Heart left ventricle (tissue), 13 donors: Measurements from ENCODE around the gene GABRB3.

ENCODE experiments used
- POLR2A ChIP-seq, 2 donors: fragments of 450-650 bp; IDR thresholded peaks; one replicate each; pipeline ENCODE4 v1.6.1; 2017; ENCODE audit warnings: antibody characterized with exemption in 2 of 2, mild to moderate bottlenecking in 2 of 2, moderate library complexity in 2 of 2
- TF ChIP-seq, protein P1 (sequence below), 12 donors: fragments of 200-600 bp; sonication (generic) in 4 of 12; IDR thresholded peaks; one replicate each; pipeline versions ENCODE4 v1.5.0 to v1.8.0; 2018 to 2022; ENCODE audit warnings: antibody characterized with exemption in 12 of 12, mild to moderate bottlenecking in 5 of 12
- donor health status: ischemic (EF 13 %, LVEDD 7.1; RV severe dilation, severe dysfunction).
- donor health status: DM: no; HTN: yes; CAD: no.
- donor health status: DM: no; HTN: no; CAD: no.
- donor health status: ischemic (EF 25% LVEDD 6.9; RV normal size, moderate dysfunction).
- donor health status: ischemic (EF 25% LVEDD 5.7; RV mildly dilated, moderate dysfunction).
- donor health status: ischemic (EF 35%, LVEDD 5.7; RV mildly dilated, moderate dysfunction).
- donor health status: nonischemic (EF 11% LVEDD 7.7; RV severe dilation, severe dysfunction).
- donor health status: DM: yes; HTN: yes; CAD: no.
- donor health status: PGD.
- donor health status: ischemic (EF 29% LVEDD 5.4; RV normal size, mild dysfunction).
- donor health status: nonischemic (EF 23%, LVEDD 6.1; RV moderate dilation, normal function).

GRCh38 chr15:26665957-26666791, 106.7 kb downstream of the GABRB3 start:
- TF ChIP-seq, protein P1, sequence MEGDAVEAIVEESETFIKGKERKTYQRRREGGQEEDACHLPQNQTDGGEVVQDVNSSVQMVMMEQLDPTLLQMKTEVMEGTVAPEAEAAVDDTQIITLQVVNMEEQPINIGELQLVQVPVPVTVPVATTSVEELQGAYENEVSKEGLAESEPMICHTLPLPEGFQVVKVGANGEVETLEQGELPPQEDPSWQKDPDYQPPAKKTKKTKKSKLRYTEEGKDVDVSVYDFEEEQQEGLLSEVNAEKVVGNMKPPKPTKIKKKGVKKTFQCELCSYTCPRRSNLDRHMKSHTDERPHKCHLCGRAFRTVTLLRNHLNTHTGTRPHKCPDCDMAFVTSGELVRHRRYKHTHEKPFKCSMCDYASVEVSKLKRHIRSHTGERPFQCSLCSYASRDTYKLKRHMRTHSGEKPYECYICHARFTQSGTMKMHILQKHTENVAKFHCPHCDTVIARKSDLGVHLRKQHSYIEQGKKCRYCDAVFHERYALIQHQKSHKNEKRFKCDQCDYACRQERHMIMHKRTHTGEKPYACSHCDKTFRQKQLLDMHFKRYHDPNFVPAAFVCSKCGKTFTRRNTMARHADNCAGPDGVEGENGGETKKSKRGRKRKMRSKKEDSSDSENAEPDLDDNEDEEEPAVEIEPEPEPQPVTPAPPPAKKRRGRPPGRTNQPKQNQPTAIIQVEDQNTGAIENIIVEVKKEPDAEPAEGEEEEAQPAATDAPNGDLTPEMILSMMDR (IDR thresholded peaks at IDR 0.05) = no peak
- TF ChIP-seq POLR2A (IDR thresholded peaks at IDR 0.05) = no peak
